Measurements from ENCODE around the gene WBP2. TPM values are rescaled to one million over a fixed set of nuclear protein-coding genes. Genes with fewer than 3 reads are reported as not detected.

WBP2 gene
- total RNA-seq, 4 donors from 2014 or later: 24.9 to 44.2 (median 36.9) TPM

DNA sequence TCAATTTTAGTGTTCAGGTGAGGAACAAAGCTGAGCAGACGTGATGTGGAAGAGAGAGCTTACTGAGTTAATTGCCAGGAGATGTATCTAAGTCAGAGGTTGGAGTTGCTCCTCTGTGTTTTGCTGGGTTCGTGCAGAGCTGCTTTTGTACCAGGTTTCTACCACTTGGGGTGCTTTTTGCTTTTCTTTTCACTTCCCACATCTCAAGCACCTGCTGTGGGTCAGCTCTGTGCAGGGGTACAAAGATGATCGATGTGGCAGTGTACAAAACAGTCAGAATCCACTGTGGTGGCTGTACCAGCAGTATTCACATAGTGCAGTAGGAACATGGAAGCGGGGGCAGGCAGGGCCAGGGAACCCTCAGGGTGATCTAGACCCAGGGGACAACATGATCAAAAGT is 55.7 kb downstream of the WBP2 start:
- DNase-seq: no peak
- Histone ChIP-seq H3K27me3 (no peaks in the 10 kb centered on the region), H3K36me3 (peaks cover 12 to 74% (median 16%) of the 10 kb centered on the region in 3 donors), H3K4me1 (peaks cover 0 to 8% (median 0%) of the 10 kb centered on the region in 3 donors), H3K27ac (no peak overlapping the region), H3K4me3 (no peak overlapping the region), H3K9me3 (no peaks in the 10 kb centered on the region)
- intact Hi-C loops (cut with DNase I): no loop called here
- TF ChIP-seq, protein P1, sequence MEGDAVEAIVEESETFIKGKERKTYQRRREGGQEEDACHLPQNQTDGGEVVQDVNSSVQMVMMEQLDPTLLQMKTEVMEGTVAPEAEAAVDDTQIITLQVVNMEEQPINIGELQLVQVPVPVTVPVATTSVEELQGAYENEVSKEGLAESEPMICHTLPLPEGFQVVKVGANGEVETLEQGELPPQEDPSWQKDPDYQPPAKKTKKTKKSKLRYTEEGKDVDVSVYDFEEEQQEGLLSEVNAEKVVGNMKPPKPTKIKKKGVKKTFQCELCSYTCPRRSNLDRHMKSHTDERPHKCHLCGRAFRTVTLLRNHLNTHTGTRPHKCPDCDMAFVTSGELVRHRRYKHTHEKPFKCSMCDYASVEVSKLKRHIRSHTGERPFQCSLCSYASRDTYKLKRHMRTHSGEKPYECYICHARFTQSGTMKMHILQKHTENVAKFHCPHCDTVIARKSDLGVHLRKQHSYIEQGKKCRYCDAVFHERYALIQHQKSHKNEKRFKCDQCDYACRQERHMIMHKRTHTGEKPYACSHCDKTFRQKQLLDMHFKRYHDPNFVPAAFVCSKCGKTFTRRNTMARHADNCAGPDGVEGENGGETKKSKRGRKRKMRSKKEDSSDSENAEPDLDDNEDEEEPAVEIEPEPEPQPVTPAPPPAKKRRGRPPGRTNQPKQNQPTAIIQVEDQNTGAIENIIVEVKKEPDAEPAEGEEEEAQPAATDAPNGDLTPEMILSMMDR (IDR thresholded peaks at IDR 0.05): no peak
- TF ChIP-seq POLR2A (IDR thresholded peaks at IDR 0.05): no peak
- 77 to 81% methylated on average over 3 to 4 of the region's 4 CpGs for WGBS, 2 donors

DNA sequence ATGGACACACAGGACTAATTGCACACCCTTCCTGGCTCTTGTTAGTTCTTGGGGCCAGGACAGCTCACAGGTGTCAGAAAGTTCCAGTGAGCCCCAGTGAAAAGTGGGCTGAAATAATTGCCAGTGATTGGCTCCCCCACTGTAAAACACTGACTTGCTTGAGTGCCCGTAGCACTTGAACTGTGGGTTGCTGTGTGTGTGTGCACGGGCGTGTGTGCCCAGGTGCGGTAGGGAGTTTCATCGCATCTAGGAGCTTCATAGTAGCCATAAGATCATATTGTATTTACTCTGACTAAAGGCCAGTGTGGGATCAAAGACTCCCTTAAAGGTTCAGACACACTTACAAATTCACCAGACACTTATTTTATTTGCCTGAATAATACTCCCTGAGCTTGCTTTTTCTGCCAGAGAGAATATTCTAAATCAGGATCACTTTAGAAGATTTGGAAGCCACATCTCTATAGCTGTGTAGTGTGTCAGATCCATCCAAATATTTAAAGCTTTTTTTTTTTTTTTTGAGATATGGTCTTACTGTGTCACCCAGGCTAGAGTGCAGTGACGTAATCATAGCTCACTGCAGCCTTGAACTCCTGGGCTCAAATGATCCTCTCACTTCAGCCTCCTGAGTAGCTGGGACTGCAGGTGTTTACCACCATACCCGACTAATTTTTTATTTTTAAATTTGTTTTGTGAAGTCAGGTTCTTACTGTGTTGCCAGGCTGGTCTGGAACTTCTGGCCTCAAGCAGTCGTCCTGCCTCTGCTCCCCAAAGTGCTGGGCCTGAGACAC is 59.1 kb downstream of the WBP2 start:
- H3K4me1 ChIP-seq: peaks cover 0 to 4% (median 0%) of the 10 kb centered on the region in 3 donors
- no peaks in the 10 kb centered on the region for H3K9me3 ChIP-seq
- no peaks in the 10 kb centered on the region for H3K27me3 ChIP-seq
- no peak overlapping the region for H3K4me3 ChIP-seq
- H3K36me3 ChIP-seq: peaks cover 12 to 83% (median 16%) of the 10 kb centered on the region in 3 donors
- no peak overlapping the region for H3K27ac ChIP-seq
- DNase-seq: no peak
- intact Hi-C loops (cut with DNase I): no loop called here
- TF ChIP-seq, protein P1 (IDR thresholded peaks at IDR 0.05): no peak
- TF ChIP-seq POLR2A (IDR thresholded peaks at IDR 0.05): no peak
- 88 to 90% methylated on average over 8 of the region's 8 CpGs for WGBS, 2 donors

Other genes starting within 250 kb of the WBP2 start
- gene SMIM5, start 221.9 kb downstream of the WBP2 start, total RNA-seq: 10 to 100 TPM in 1 of 4 donors, 1 to 10 TPM in 3; 7.4 to 16.8 (median 8.6) TPM
- gene RECQL5, start 188.2 kb downstream of the WBP2 start, total RNA-seq: 10 to 100 TPM; 25.1 to 82.8 (median 34.0) TPM
- 10 to 100 TPM; 33.9 to 72.7 (median 44.4) TPM for gene SAP30BP, start 188.0 kb downstream of the WBP2 start, total RNA-seq
- 100 to 1,000 TPM in 1 of 4 donors, 10 to 100 TPM in 3; 60.6 to 115 (median 82.3) TPM for gene ITGB4, start 133.9 kb downstream of the WBP2 start, total RNA-seq
- gene GALK1, start 90.1 kb downstream of the WBP2 start, total RNA-seq: 10 to 100 TPM; 16.4 to 30.9 (median 20.2) TPM
- 10 to 100 TPM; 14.8 to 27.3 (median 20.4) TPM for gene UNK, start 70.5 kb downstream of the WBP2 start, total RNA-seq
- gene UNC13D, start 10.9 kb downstream of the WBP2 start, total RNA-seq: 10 to 100 TPM; 16.5 to 21.5 (median 16.9) TPM
- 10 to 100 TPM; 19.5 to 33.4 (median 25.5) TPM for gene TRIM47, start 23.2 kb upstream of the WBP2 start, total RNA-seq
- 10 to 100 TPM; 17.3 to 24.6 (median 19.6) TPM for gene TRIM65, start 41.6 kb upstream of the WBP2 start, total RNA-seq
- 10 to 100 TPM; 40.2 to 49.2 (median 41.0) TPM for gene MRPL38, start 49.5 kb upstream of the WBP2 start, total RNA-seq
- gene FBF1, start 85.7 kb upstream of the WBP2 start, total RNA-seq: 10 to 100 TPM; 13.9 to 18.3 (median 15.5) TPM
- gene ACOX1, start 123.8 kb upstream of the WBP2 start, total RNA-seq: 10 to 100 TPM; 46.9 to 73.3 (median 62.3) TPM
- 10 to 100 TPM; 24.6 to 40.6 (median 26.2) TPM for gene TEN1, start 123.9 kb upstream of the WBP2 start, total RNA-seq
- 1 to 10 TPM; 2.4 to 6.6 (median 3.6) TPM for gene CDK3, start 145.5 kb upstream of the WBP2 start, total RNA-seq
- 100 to 1,000 TPM; 132 to 604 (median 223) TPM for gene EVPL, start 172.0 kb upstream of the WBP2 start, total RNA-seq
- 10 to 100 TPM; 40.6 to 78.0 (median 52.7) TPM for gene SRP68, start 217.2 kb upstream of the WBP2 start, total RNA-seq
- 1 to 10 TPM in 1 of 4 donors, under 1 TPM in 2, not detected in 1; 0.32 to 1.6 (median 0.44) TPM for gene GALR2, start 219.4 kb upstream of the WBP2 start, total RNA-seq
- gene ZACN, start 223.8 kb upstream of the WBP2 start, total RNA-seq: not detected
- 10 to 100 TPM; 70.3 to 84.5 (median 74.4) TPM for gene EXOC7, start 248.5 kb upstream of the WBP2 start, total RNA-seq